ENCODE data around the gene MBP. TPM values are rescaled to one million over a fixed set of nuclear protein-coding genes. Genes with fewer than 3 reads are reported as not detected.

MBP gene
- total RNA-seq, 1 experiment from 2014 or later = 47.4 TPM

- TF ChIP-seq CTCF (conservative IDR thresholded peaks at IDR 0.05; ENCODE audit: low read depth, low read length) (no peak), EZH2 (IDR thresholded peaks at IDR 0.05; ENCODE audit: low read length, unreplicated experiment) (no peak), EZH2phosphoT487 (IDR thresholded peaks at IDR 0.05; ENCODE audit: borderline replicate concordance, low read length) (no peak)
- peaks cover 12% of the 10 kb centered on the region; the same call in 1 of the 2 replicates for H3K36me3 ChIP-seq (ENCODE audit: low read depth, low read length)
- ChIA-PET CTCF (no interaction called here), POLR2A (ENCODE audit: unreplicated experiment) (no interaction called here)
- ATAC-seq = no peak
- TSS peak; percentile 23 for BruUV-seq (replicated peaks)
- no peak overlapping the region for H3K27ac ChIP-seq (ENCODE audit: low read length)
- H3K9me2 ChIP-seq (replicated peaks; ENCODE audit: low read length) = no peaks in the 10 kb centered on the region
- DNase-seq = no peak
- intact Hi-C loops (cut with micrococcal nuclease) = no loop called here
- no peaks in the 10 kb centered on the region for H3K27me3 ChIP-seq (ENCODE audit: low read length)
- H3K79me2 ChIP-seq (ENCODE audit: low read length) = no peaks in the 10 kb centered on the region
- no peak overlapping the region for H3K9ac ChIP-seq (ENCODE audit: low read length)
- no peaks in the 10 kb centered on the region for H3K9me3 ChIP-seq (ENCODE audit: low read length)
- H3K4me3 ChIP-seq (ENCODE audit: low read length) = no peak overlapping the region
- no peaks in the 10 kb centered on the region for H4K20me1 ChIP-seq (ENCODE audit: low read length)
- no peak overlapping the region for H2AFZ ChIP-seq (ENCODE audit: low read length)
- H3F3A ChIP-seq (ENCODE audit: low read length, unreplicated experiment) = no peaks in the 10 kb centered on the region
- H3K4me2 ChIP-seq (ENCODE audit: low read length) = no peak overlapping the region
- no peaks in the 10 kb centered on the region for H3K4me1 ChIP-seq (ENCODE audit: insufficient read depth, low read length)
Measured at GRCh38 chr18:77015771-77016710, 116.5 kb downstream of the MBP start.

GRCh38 chr18:77015169-77015568, 117.4 kb downstream of the MBP start:
- Histone ChIP-seq H3K9me2 (replicated peaks; ENCODE audit: low read length) (no peaks in the 10 kb centered on the region), H3K79me2 (ENCODE audit: low read length) (no peaks in the 10 kb centered on the region), H3K27ac (ENCODE audit: low read length) (no peak overlapping the region), H3K4me3 (ENCODE audit: low read length) (no peak overlapping the region), H2AFZ (ENCODE audit: low read length) (no peak overlapping the region), H4K20me1 (ENCODE audit: low read length) (no peaks in the 10 kb centered on the region), H3K9ac (ENCODE audit: low read length) (no peak overlapping the region), H3K36me3 (ENCODE audit: low read depth, low read length) (peaks cover 12% of the 10 kb centered on the region; the same call in 1 of the 2 replicates), H3K27me3 (ENCODE audit: low read length) (no peaks in the 10 kb centered on the region), H3K4me1 (ENCODE audit: insufficient read depth, low read length) (no peaks in the 10 kb centered on the region), H3F3A (ENCODE audit: low read length, unreplicated experiment) (no peaks in the 10 kb centered on the region), H3K9me3 (ENCODE audit: low read length) (no peaks in the 10 kb centered on the region), H3K4me2 (ENCODE audit: low read length) (no peak overlapping the region)
- ChIA-PET POLR2A (ENCODE audit: unreplicated experiment) (no interaction called here), CTCF (no interaction called here)
- BruUV-seq (replicated peaks) = no TSS peak
- ATAC-seq = no peak
- no peak for TF ChIP-seq EZH2phosphoT487 (IDR thresholded peaks at IDR 0.05; ENCODE audit: borderline replicate concordance, low read length)
- intact Hi-C loops (cut with micrococcal nuclease) = no loop called here
- no peak for DNase-seq

GRCh38 chr18:77014538-77014937, 118.0 kb downstream of the MBP start:
- CTCF ChIA-PET = no interaction called here
- Histone ChIP-seq H3K27me3 (ENCODE audit: low read length) (no peaks in the 10 kb centered on the region), H4K20me1 (ENCODE audit: low read length) (no peaks in the 10 kb centered on the region), H3F3A (ENCODE audit: low read length, unreplicated experiment) (no peaks in the 10 kb centered on the region), H3K4me3 (ENCODE audit: low read length) (no peak overlapping the region), H3K9me2 (replicated peaks; ENCODE audit: low read length) (no peaks in the 10 kb centered on the region), H2AFZ (ENCODE audit: low read length) (no peak overlapping the region), H3K79me2 (ENCODE audit: low read length) (no peaks in the 10 kb centered on the region), H3K36me3 (ENCODE audit: low read depth, low read length) (peaks cover 12% of the 10 kb centered on the region; the same call in 1 of the 2 replicates), H3K4me1 (ENCODE audit: insufficient read depth, low read length) (no peaks in the 10 kb centered on the region), H3K4me2 (ENCODE audit: low read length) (no peak overlapping the region), H3K9ac (ENCODE audit: low read length) (no peak overlapping the region), H3K27ac (ENCODE audit: low read length) (no peak overlapping the region), H3K9me3 (ENCODE audit: low read length) (no peaks in the 10 kb centered on the region)
- TF ChIP-seq CTCF (conservative IDR thresholded peaks at IDR 0.05; ENCODE audit: low read depth, low read length) = no peak
- TF ChIP-seq EZH2phosphoT487 (IDR thresholded peaks at IDR 0.05; ENCODE audit: borderline replicate concordance, low read length) = no peak
- no peak for TF ChIP-seq EZH2 (IDR thresholded peaks at IDR 0.05; ENCODE audit: low read length, unreplicated experiment)
- intact Hi-C loops (cut with micrococcal nuclease) = no loop called here
- no TSS peak for BruUV-seq (replicated peaks)
- POLR2A ChIA-PET (ENCODE audit: unreplicated experiment) = no interaction called here
- ATAC-seq = no peak
- no peak for DNase-seq

Measured in PC-3 (cell line).